WTC11 (cell line): ENCODE data around the gene DCLK1. TPM values are rescaled to one million over a fixed set of nuclear protein-coding genes. Genes with fewer than 3 reads are reported as not detected.

Experiments used
- ATAC-seq: fragments of 200-7000 bp; cut with Tn5 transposase; 2 replicates; pipeline ENCODE4 v1.10.0; 2021; ENCODE audit warnings: mild to moderate bottlenecking, moderate library complexity
- CTCF ChIA-PET: fragments of 300-600 bp; sonication (Branson Sonifier 250); formaldehyde crosslinking; loops from one replicate; lab custom pipeline; 2021; ENCODE audit warnings: antibody characterized with exemption; lab: Charles Lee
- POLR2A ChIA-PET: fragments of 350-600 bp; sonication (Branson Sonifier 250); formaldehyde crosslinking; loops from one replicate; lab custom pipeline; 2021; ENCODE audit warnings: antibody characterized with exemption; lab: Charles Lee
- DNase-seq: peaks from one replicate; pipeline ENCODE4 v3.0.0; 2021; ENCODE audit warnings: low spot score
- H3K27ac Mint-ChIP-seq: 2 replicates; pipeline ENCODE4 v1.8.0; 2021; ENCODE audit warnings: mixed read lengths
- H3K27me3 Mint-ChIP-seq: 2 replicates; pipeline ENCODE4 v1.8.0; 2021; ENCODE audit warnings: low read depth, mild to moderate bottlenecking, moderate library complexity, mixed read lengths
- H3K36me3 Mint-ChIP-seq: 2 replicates; pipeline ENCODE4 v1.8.0; 2021; ENCODE audit warnings: mixed read lengths
- H3K4me1 Mint-ChIP-seq: 2 replicates; pipeline ENCODE4 v1.8.0; 2022; ENCODE audit warnings: mixed read lengths
- H3K4me3 Mint-ChIP-seq: 2 replicates; pipeline ENCODE4 v1.8.0; 2021; ENCODE audit warnings: mild to moderate bottlenecking, moderate library complexity, mixed read lengths
- H3K9me3 Mint-ChIP-seq: 2 replicates; pipeline ENCODE4 v1.8.0; 2021; ENCODE audit warnings: mixed read lengths
- CREB1 ChIP-seq: sonication (generic); formaldehyde crosslinking; IDR thresholded peaks from 2 replicates; pipeline ENCODE4 v1.8.0; 2023; ENCODE audit warnings: mild to moderate bottlenecking, missing genetic modification reagents
- GRHL2 ChIP-seq: fragments of 250-450 bp; sonication (Bioruptor Pico); IDR thresholded peaks from 2 replicates; pipeline ENCODE4 v1.8.0; 2022; ENCODE audit warnings: mild to moderate bottlenecking, moderate library complexity; ENCODE audit not compliant: insufficient replicate concordance, severe bottlenecking
- KAT7 ChIP-seq: sonication (generic); formaldehyde crosslinking; IDR thresholded peaks from 2 replicates; pipeline ENCODE4 v1.8.1; 2023; ENCODE audit warnings: missing genetic modification reagents, mild to moderate bottlenecking, borderline replicate concordance
- MYBL2 ChIP-seq: sonication (generic); formaldehyde crosslinking; IDR thresholded peaks from 2 replicates; pipeline ENCODE4 v1.8.1; 2023; ENCODE audit warnings: mild to moderate bottlenecking, moderate library complexity, missing genetic modification reagents
- NFATC4 ChIP-seq: fragments of 250-450 bp; sonication (Bioruptor Pico); IDR thresholded peaks from 2 replicates; pipeline ENCODE4 v1.9.0; 2021; ENCODE audit warnings: mild to moderate bottlenecking
- PRRX2 ChIP-seq: fragments of 250-450 bp; sonication (Bioruptor Pico); IDR thresholded peaks from 2 replicates; pipeline ENCODE4 v1.8.0; 2021; ENCODE audit warnings: mild to moderate bottlenecking
- RELA ChIP-seq: sonication (generic); formaldehyde crosslinking; IDR thresholded peaks from 2 replicates; pipeline ENCODE4 v1.8.1; 2022; ENCODE audit warnings: missing genetic modification reagents, mild to moderate bottlenecking, borderline replicate concordance
- RORB ChIP-seq: fragments of 250-450 bp; sonication (Bioruptor Pico); IDR thresholded peaks from 2 replicates; pipeline ENCODE4 v1.9.0; 2021; ENCODE audit warnings: mild to moderate bottlenecking
- TEAD1 ChIP-seq: sonication (generic); formaldehyde crosslinking; IDR thresholded peaks from 2 replicates; pipeline ENCODE4 v1.8.0; 2022; ENCODE audit warnings: mild to moderate bottlenecking, missing genetic modification reagents
- ZBTB43 ChIP-seq: sonication (generic); formaldehyde crosslinking; IDR thresholded peaks from 2 replicates; pipeline ENCODE4 v1.8.1; 2023; ENCODE audit warnings: mild to moderate bottlenecking, missing genetic modification reagents
- ZNF317 ChIP-seq: sonication (generic); formaldehyde crosslinking; IDR thresholded peaks from 2 replicates; pipeline ENCODE4 v1.8.1; 2023; ENCODE audit warnings: low read depth, mild to moderate bottlenecking, moderate library complexity, missing genetic modification reagents, borderline replicate concordance
- total RNA-seq: library from RNA; stranded (reverse); gene quantifications from 3 replicates; pipeline ENCODE4 v1.2.3, GENCODE V29; 2021
- TF ChIP-seq, protein P1 (sequence below): fragments of 250-450 bp; sonication (Bioruptor Pico); IDR thresholded peaks from 2 replicates; pipeline ENCODE4 v1.9.0; 2021; ENCODE audit warnings: mild to moderate bottlenecking
- TF ChIP-seq, protein P2 (sequence below): fragments of 250-450 bp; sonication (Bioruptor Pico); IDR thresholded peaks from 2 replicates; pipeline ENCODE4 v2.1.2; 2022; ENCODE audit warnings: mild to moderate bottlenecking, moderate library complexity
- TF ChIP-seq, protein P3 (sequence below): sonication (generic); formaldehyde crosslinking; IDR thresholded peaks from 2 replicates; pipeline ENCODE4 v1.8.0; 2023; ENCODE audit warnings: missing genetic modification reagents, mild to moderate bottlenecking, borderline replicate concordance
- TF ChIP-seq, protein P4 (sequence below): sonication (generic); formaldehyde crosslinking; IDR thresholded peaks from 2 replicates; pipeline ENCODE4 v1.8.1; 2022; ENCODE audit warnings: low read depth, missing genetic modification reagents, borderline replicate concordance

Gene DCLK1
- total RNA-seq, 1 experiment from 2014 or later, result 18.5 TPM

GRCh38 chr13:36163286-36163685 is 32.1 kb upstream of the DCLK1 start:
- POLR2A ChIA-PET, result no interaction called here
- H3K27me3 Mint-ChIP-seq, result no peaks in the 10 kb centered on the region
- DNase-seq, result no peak
- H3K4me3 Mint-ChIP-seq, result no peak overlapping the region
- TF ChIP-seq, protein P1, sequence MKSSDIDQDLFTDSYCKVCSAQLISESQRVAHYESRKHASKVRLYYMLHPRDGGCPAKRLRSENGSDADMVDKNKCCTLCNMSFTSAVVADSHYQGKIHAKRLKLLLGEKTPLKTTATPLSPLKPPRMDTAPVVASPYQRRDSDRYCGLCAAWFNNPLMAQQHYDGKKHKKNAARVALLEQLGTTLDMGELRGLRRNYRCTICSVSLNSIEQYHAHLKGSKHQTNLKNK (CRISPR knock-in tag), result no peak
- TF ChIP-seq MYBL2, result no peak
- TF ChIP-seq, protein P2, sequence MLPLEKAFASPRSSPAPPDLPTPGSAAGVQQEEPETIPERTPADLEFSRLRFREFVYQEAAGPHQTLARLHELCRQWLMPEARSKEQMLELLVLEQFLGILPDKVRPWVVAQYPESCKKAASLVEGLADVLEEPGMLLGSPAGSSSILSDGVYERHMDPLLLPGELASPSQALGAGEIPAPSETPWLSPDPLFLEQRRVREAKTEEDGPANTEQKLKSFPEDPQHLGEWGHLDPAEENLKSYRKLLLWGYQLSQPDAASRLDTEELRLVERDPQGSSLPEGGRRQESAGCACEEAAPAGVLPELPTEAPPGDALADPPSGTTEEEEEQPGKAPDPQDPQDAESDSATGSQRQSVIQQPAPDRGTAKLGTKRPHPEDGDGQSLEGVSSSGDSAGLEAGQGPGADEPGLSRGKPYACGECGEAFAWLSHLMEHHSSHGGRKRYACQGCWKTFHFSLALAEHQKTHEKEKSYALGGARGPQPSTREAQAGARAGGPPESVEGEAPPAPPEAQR (CRISPR knock-in tag), result no peak
- peak; percentile 32 for ATAC-seq
- H3K36me3 Mint-ChIP-seq, result no peaks in the 10 kb centered on the region
- H3K9me3 Mint-ChIP-seq, result no peaks in the 10 kb centered on the region
- H3K27ac Mint-ChIP-seq, result no peak overlapping the region
- peaks cover 17% of the 10 kb centered on the region for H3K4me1 Mint-ChIP-seq
- CTCF ChIA-PET, result interaction anchor here (0.5 kb wide), 1 partner anchor 115 kb away, joined by 4 read pairs; no protein-coding TSS in a partner anchor

GRCh38 chr13:36160297-36160696 is 29.1 kb upstream of the DCLK1 start:
- ChIA-PET POLR2A (no interaction called here), CTCF (no interaction called here)
- Mint-ChIP-seq H3K36me3 (no peaks in the 10 kb centered on the region), H3K4me3 (no peak overlapping the region), H3K27ac (no peak overlapping the region), H3K27me3 (peaks cover 9% of the 10 kb centered on the region), H3K4me1 (peaks cover 18% of the 10 kb centered on the region), H3K9me3 (no peaks in the 10 kb centered on the region)
- DNase-seq, result no peak
- TF ChIP-seq KAT7 (CRISPR knock-in tag) (no peak), ZBTB43 (CRISPR knock-in tag) (no peak), NFATC4 (CRISPR knock-in tag) (no peak)
- TF ChIP-seq, protein P3, sequence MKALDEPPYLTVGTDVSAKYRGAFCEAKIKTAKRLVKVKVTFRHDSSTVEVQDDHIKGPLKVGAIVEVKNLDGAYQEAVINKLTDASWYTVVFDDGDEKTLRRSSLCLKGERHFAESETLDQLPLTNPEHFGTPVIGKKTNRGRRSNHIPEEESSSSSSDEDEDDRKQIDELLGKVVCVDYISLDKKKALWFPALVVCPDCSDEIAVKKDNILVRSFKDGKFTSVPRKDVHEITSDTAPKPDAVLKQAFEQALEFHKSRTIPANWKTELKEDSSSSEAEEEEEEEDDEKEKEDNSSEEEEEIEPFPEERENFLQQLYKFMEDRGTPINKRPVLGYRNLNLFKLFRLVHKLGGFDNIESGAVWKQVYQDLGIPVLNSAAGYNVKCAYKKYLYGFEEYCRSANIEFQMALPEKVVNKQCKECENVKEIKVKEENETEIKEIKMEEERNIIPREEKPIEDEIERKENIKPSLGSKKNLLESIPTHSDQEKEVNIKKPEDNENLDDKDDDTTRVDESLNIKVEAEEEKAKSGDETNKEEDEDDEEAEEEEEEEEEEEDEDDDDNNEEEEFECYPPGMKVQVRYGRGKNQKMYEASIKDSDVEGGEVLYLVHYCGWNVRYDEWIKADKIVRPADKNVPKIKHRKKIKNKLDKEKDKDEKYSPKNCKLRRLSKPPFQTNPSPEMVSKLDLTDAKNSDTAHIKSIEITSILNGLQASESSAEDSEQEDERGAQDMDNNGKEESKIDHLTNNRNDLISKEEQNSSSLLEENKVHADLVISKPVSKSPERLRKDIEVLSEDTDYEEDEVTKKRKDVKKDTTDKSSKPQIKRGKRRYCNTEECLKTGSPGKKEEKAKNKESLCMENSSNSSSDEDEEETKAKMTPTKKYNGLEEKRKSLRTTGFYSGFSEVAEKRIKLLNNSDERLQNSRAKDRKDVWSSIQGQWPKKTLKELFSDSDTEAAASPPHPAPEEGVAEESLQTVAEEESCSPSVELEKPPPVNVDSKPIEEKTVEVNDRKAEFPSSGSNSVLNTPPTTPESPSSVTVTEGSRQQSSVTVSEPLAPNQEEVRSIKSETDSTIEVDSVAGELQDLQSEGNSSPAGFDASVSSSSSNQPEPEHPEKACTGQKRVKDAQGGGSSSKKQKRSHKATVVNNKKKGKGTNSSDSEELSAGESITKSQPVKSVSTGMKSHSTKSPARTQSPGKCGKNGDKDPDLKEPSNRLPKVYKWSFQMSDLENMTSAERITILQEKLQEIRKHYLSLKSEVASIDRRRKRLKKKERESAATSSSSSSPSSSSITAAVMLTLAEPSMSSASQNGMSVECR, result no peak
- ATAC-seq, result no peak

DNA sequence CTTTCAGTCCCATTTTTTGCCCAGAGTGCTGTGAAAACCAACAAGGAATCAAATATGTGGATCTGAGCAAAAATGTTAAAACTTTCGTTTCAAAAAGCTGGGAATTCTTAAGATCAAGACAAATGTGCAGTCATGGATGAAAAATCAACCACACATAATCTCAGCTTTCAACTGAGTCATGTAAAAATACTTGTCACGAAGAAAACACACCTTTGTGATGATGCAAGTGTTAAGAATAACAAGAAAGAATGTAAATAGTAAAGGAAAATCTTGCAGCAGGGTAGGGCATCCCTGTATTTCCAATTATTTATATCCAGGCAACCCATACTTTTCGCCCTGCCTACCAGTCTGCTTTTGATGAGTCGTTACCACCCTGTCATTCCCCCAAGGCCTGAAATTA is 27.4 kb upstream of the DCLK1 start:
- peaks cover 16% of the 10 kb centered on the region for H3K27me3 Mint-ChIP-seq
- ATAC-seq, result no peak
- H3K9me3 Mint-ChIP-seq, result no peaks in the 10 kb centered on the region
- ChIA-PET POLR2A (no interaction called here), CTCF (no interaction called here)
- peaks cover 11% of the 10 kb centered on the region for H3K4me1 Mint-ChIP-seq
- DNase-seq, result no peak
- TF ChIP-seq PRRX2 (no peak), RELA (CRISPR knock-in tag) (no peak), CREB1 (CRISPR knock-in tag) (no peak), TEAD1 (CRISPR knock-in tag) (no peak), GRHL2 (no peak), RORB (CRISPR knock-in tag) (no peak), ZNF317 (CRISPR knock-in tag) (no peak)
- TF ChIP-seq, protein P4, sequence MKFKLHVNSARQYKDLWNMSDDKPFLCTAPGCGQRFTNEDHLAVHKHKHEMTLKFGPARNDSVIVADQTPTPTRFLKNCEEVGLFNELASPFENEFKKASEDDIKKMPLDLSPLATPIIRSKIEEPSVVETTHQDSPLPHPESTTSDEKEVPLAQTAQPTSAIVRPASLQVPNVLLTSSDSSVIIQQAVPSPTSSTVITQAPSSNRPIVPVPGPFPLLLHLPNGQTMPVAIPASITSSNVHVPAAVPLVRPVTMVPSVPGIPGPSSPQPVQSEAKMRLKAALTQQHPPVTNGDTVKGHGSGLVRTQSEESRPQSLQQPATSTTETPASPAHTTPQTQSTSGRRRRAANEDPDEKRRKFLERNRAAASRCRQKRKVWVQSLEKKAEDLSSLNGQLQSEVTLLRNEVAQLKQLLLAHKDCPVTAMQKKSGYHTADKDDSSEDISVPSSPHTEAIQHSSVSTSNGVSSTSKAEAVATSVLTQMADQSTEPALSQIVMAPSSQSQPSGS (CRISPR knock-in tag), result no peak
- no peaks in the 10 kb centered on the region for H3K36me3 Mint-ChIP-seq
- H3K27ac Mint-ChIP-seq, result no peak overlapping the region
- no peak overlapping the region for H3K4me3 Mint-ChIP-seq
